H9 (cell line): ENCODE results near the gene SH3RF3. TPM values are rescaled to one million over a fixed set of nuclear protein-coding genes. Genes with fewer than 3 reads are reported as not detected.

Experiments used
- DNase-seq: peaks from one replicate; pipeline ENCODE4 v3.0.0-alpha.2; 2017
- H2AFZ ChIP-seq: one replicate; pipeline ENCODE4 v1.6.1; 2013; ENCODE audit warnings: mild to moderate bottlenecking, low read length, control low read depth, moderate library complexity
- H2AK5ac ChIP-seq: 2 replicates; pipeline ENCODE4 v1.6.1; 2013; ENCODE audit warnings: low read length, control low read depth, mixed read lengths; ENCODE audit not compliant: insufficient read length
- H2BK120ac ChIP-seq: one replicate; pipeline ENCODE4 v1.6.1; 2013; ENCODE audit warnings: low read depth, mild to moderate bottlenecking, low read length, control low read depth, inconsistent platforms; ENCODE audit not compliant: poor library complexity, severe bottlenecking
- H2BK12ac ChIP-seq: 2 replicates; pipeline ENCODE4 v1.6.1; 2013; ENCODE audit warnings: low read length, control low read depth, mixed read lengths, low read depth; ENCODE audit not compliant: insufficient read length
- H2BK15ac ChIP-seq: 2 replicates; pipeline ENCODE4 v1.6.1; 2013; ENCODE audit warnings: low read depth, low read length, control low read depth
- H2BK20ac ChIP-seq: one replicate; pipeline ENCODE4 v1.6.1; 2013; ENCODE audit warnings: low read depth, mild to moderate bottlenecking, low read length, control low read depth, inconsistent platforms; ENCODE audit not compliant: poor library complexity, severe bottlenecking
- H2BK5ac ChIP-seq: 2 replicates; pipeline ENCODE4 v1.6.1; 2013; ENCODE audit warnings: low read length, control low read depth, mixed read lengths; ENCODE audit not compliant: insufficient read length
- H3K14ac ChIP-seq: 2 replicates; pipeline ENCODE4 v1.6.1; 2013; ENCODE audit warnings: low read length, control low read depth; ENCODE audit not compliant: insufficient read depth
- H3K18ac ChIP-seq: 2 replicates; pipeline ENCODE4 v1.6.1; 2013; ENCODE audit warnings: low read depth, mild to moderate bottlenecking, mixed read lengths, low read length, control low read depth; ENCODE audit not compliant: insufficient read length
- H3K23ac ChIP-seq: 2 replicates; pipeline ENCODE4 v1.6.1; 2013; ENCODE audit warnings: low read length, control low read depth, mixed read lengths, low read depth; ENCODE audit not compliant: insufficient read length
- H3K23me2 ChIP-seq: 2 replicates; pipeline ENCODE4 v1.6.1; 2013; ENCODE audit warnings: low read depth, mild to moderate bottlenecking, mixed read lengths, low read length, control low read depth; ENCODE audit not compliant: insufficient read length, poor library complexity, severe bottlenecking
- H3K27ac ChIP-seq: 2 replicates; pipeline ENCODE4 v1.5.1; 2013; ENCODE audit warnings: low read length, control low read depth, mixed read lengths, low read depth; ENCODE audit not compliant: insufficient read length
- H3K27me3 ChIP-seq: 2 replicates; pipeline ENCODE4 v1.6.1; 2013; ENCODE audit warnings: low read length, control low read depth, inconsistent platforms; ENCODE audit not compliant: insufficient read depth
- H3K4ac ChIP-seq: 2 replicates; pipeline ENCODE4 v1.6.1; 2013; ENCODE audit warnings: low read depth, mild to moderate bottlenecking, control low read depth, inconsistent platforms, low read length, moderate library complexity
- H3K4me1 ChIP-seq: 2 replicates; pipeline ENCODE4 v1.6.1; 2013; ENCODE audit warnings: low read length, control low read depth, inconsistent platforms; ENCODE audit not compliant: insufficient read depth
- H3K4me2 ChIP-seq: 2 replicates; pipeline ENCODE4 v1.6.1; 2013; ENCODE audit warnings: low read length, control low read depth, mixed read lengths; ENCODE audit not compliant: insufficient read length, insufficient read depth
- H3K56ac ChIP-seq: 2 replicates; pipeline ENCODE4 v1.6.1; 2013; ENCODE audit warnings: low read depth, mild to moderate bottlenecking, mixed read lengths, low read length, control low read depth; ENCODE audit not compliant: insufficient read length
- H3K79me1 ChIP-seq: 2 replicates; pipeline ENCODE4 v1.6.1; 2013; ENCODE audit warnings: low read depth, mild to moderate bottlenecking, moderate library complexity, low read length, control low read depth, inconsistent platforms; ENCODE audit not compliant: insufficient read depth, poor library complexity, severe bottlenecking
- H3K79me2 ChIP-seq: 2 replicates; pipeline ENCODE4 v1.6.1; 2013; ENCODE audit warnings: low read length, control low read depth, inconsistent platforms; ENCODE audit not compliant: insufficient read depth
- H3K9ac ChIP-seq: 2 replicates; pipeline ENCODE4 v1.6.1; 2013; ENCODE audit warnings: low read length, control low read depth, mixed read lengths; ENCODE audit not compliant: insufficient read length; ENCODE audit errors: extremely low read depth
- H3K9me3 ChIP-seq: one replicate; pipeline ENCODE4 v1.6.1; 2013; ENCODE audit warnings: low read depth, low read length, inconsistent platforms; ENCODE audit not compliant: control insufficient read depth
- H3T11ph ChIP-seq: one replicate; pipeline ENCODE4 v1.6.1; 2013; ENCODE audit warnings: mild to moderate bottlenecking, low read length, control low read depth, inconsistent platforms
- H4K20me1 ChIP-seq: one replicate; pipeline ENCODE4 v1.6.1; 2013; ENCODE audit not compliant: control insufficient read depth, insufficient read length, insufficient read depth
- H4K5ac ChIP-seq: 2 replicates; pipeline ENCODE4 v1.6.1; 2013; ENCODE audit warnings: low read depth, mild to moderate bottlenecking, mixed read lengths, low read length, control low read depth; ENCODE audit not compliant: insufficient read length
- H4K8ac ChIP-seq: replicated peaks from 2 replicates; pipeline ENCODE4 v1.6.1; 2013; ENCODE audit warnings: low read length, control low read depth, mixed read lengths, low read depth; ENCODE audit not compliant: insufficient read length
- H4K91ac ChIP-seq: 2 replicates; pipeline ENCODE4 v1.6.1; 2013; ENCODE audit warnings: low read depth, mild to moderate bottlenecking, moderate library complexity, mixed read lengths, low read length, control low read depth; ENCODE audit not compliant: insufficient read length
- H3K27ac Mint-ChIP-seq, 3 experiments: 2 replicates in 2 of 3; 3 replicates in 1 of 3; pipeline ENCODE4 v1.8.0; 2020 to 2021; ENCODE audit warnings: mixed read lengths in 3 of 3, mild to moderate bottlenecking in 1 of 3, moderate library complexity in 1 of 3
- H3K27me3 Mint-ChIP-seq: 2 replicates; pipeline ENCODE4 v1.8.0; 2021; ENCODE audit warnings: low read depth, mild to moderate bottlenecking, moderate library complexity, mixed read lengths
- H3K36me3 Mint-ChIP-seq, 3 experiments: 2 replicates in 2 of 3; 3 replicates in 1 of 3; pipeline ENCODE4 v1.8.0; 2020 to 2021; ENCODE audit warnings: low read depth in 3 of 3, mixed read lengths in 3 of 3; ENCODE audit not compliant: insufficient read depth in 1 of 3
- H3K4me1 Mint-ChIP-seq, 2 experiments: 2 replicates each; pipeline ENCODE4 v1.8.0; 2020; ENCODE audit warnings: mixed read lengths in 2 of 2
- H3K4me3 Mint-ChIP-seq, 2 experiments: 2 replicates in 1 of 2; 3 replicates in 1 of 2; pipeline ENCODE4 v1.8.0; 2020 to 2021; ENCODE audit warnings: mild to moderate bottlenecking in 2 of 2, mixed read lengths in 2 of 2, moderate library complexity in 1 of 2
- H3K9me3 Mint-ChIP-seq, 2 experiments: 2 replicates in 1 of 2; 3 replicates in 1 of 2; pipeline ENCODE4 v1.8.0; 2020; ENCODE audit warnings: mild to moderate bottlenecking in 2 of 2, mixed read lengths in 2 of 2, moderate library complexity in 1 of 2
- CTCF ChIP-seq: fragments of 200-600 bp; sonication (generic); conservative IDR thresholded peaks from 3 replicates; pipeline ENCODE4 v1.8.0; 2021; ENCODE audit warnings: antibody characterized with exemption, mild to moderate bottlenecking
- WGBS: extraction: QIAGEN DNeasy Blood & Tissue Kit; methylation state at CpG from one replicate; pipeline ENCODE4 v1.1.7; 2013; ENCODE audit warnings: missing lambda C conversion rate, low lambda C conversion rate, mixed read lengths; ENCODE audit not compliant: insufficient read length; ENCODE audit errors: extremely low coverage; 5-methylcytosine and 5-hydroxymethylcytosine counted together
- total RNA-seq: library from RNA; stranded (reverse); gene quantifications from 2 replicates; pipeline ENCODE4 v1.2.1, GENCODE V29; 2021

SH3RF3 gene
- total RNA-seq, 1 experiment from 2014 or later, result 0.46 TPM

DNA sequence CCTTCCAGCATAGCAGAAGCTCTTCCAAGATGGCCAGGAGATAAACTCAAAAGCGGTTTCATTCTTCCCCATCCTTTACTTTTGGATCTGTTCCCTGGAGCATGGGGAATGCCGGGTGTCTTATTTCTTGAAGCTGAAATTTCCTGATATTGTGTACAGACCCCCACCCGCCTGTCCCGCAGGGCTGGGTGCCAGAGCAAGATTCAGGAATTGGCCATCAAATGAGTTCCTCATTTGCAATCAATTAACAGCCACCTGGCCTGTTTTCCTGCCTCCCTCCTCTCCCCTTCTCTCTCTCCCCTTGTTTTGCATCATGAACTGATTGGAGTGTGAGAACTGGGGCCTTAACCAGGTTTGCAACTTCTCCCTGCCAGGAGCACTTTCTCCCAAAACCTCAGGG lies 202.1 kb downstream of the SH3RF3 start:
- Histone ChIP-seq H3K9me3 (no peaks in the 10 kb centered on the region), H4K20me1 (no peaks in the 10 kb centered on the region), H3K4ac (no peak overlapping the region), H3T11ph (no peak overlapping the region), H3K79me2 (no peaks in the 10 kb centered on the region), H2BK15ac (no peak overlapping the region), H3K27me3 (no peaks in the 10 kb centered on the region), H3K4me2 (no peak overlapping the region), H3K79me1 (no peaks in the 10 kb centered on the region), H3K27ac (no peak overlapping the region), H4K91ac (no peak overlapping the region), H3K23me2 (no peaks in the 10 kb centered on the region), H3K4me1 (peaks cover 4% of the 10 kb centered on the region; the same call in 1 of the 2 replicates), H3K23ac (no peak overlapping the region), H2BK12ac (no peak overlapping the region), H4K5ac (no peak overlapping the region), H2BK5ac (no peak overlapping the region), H3K18ac (no peak overlapping the region), H4K8ac (no peak overlapping the region), H3K14ac (no peak overlapping the region), H3K56ac (no peak overlapping the region), H2AFZ (no peak overlapping the region), H2BK20ac (no peak overlapping the region), H3K9ac (no peak overlapping the region), H2AK5ac (no peak overlapping the region), H2BK120ac (no peak overlapping the region)
- H3K4me3 Mint-ChIP-seq, result no peak overlapping the region
- DNase-seq, result no peak
- H3K27ac Mint-ChIP-seq, result no peak overlapping the region
- H3K36me3 Mint-ChIP-seq, result peaks cover 2 to 5% (median 4%) of the 10 kb centered on the region in 3 experiments; a peak in 5 of 7 replicates
- WGBS, result no CpG with 5 or more reads among the region's 4 CpGs
- peaks cover 22 to 23% of the 10 kb centered on the region in 2 experiments for H3K4me1 Mint-ChIP-seq
- no peak for TF ChIP-seq CTCF
- H3K9me3 Mint-ChIP-seq, result peaks cover 4 to 5% of the 10 kb centered on the region in 2 experiments
- H3K27me3 Mint-ChIP-seq, result peaks cover 8% of the 10 kb centered on the region
